Activated gamma-delta T cell treated with anti-CD3 and anti-CD28 coated beads, Interleukin-2, amount 50 U/mL, for 16 hours (primary cell): ENCODE measurements around the gene BHLHA9.

Experiments used
- DNase-seq: peaks from one replicate; pipeline ENCODE4 v3.0.0-alpha.2; 2020; ENCODE audit warnings: low read depth

Gene BHLHA9

GRCh38 chr17:1255041-1255440, 15.2 kb upstream of the BHLHA9 start:
- DNase-seq: no peak

GRCh38 chr17:1256699-1257098, 13.5 kb upstream of the BHLHA9 start:
- DNase-seq: no peak

GRCh38 chr17:1260086-1260769, 10.0 kb upstream of the BHLHA9 start:
- DNase-seq: no peak

GRCh38 chr17:1260770-1261161, 9.5 kb upstream of the BHLHA9 start:
- DNase-seq: no peak

- no peak for DNase-seq
Measured at GRCh38 chr17:1264196-1264595, 6.0 kb upstream of the BHLHA9 start.

GRCh38 chr17:1267471-1267943, 2.7 kb upstream of the BHLHA9 start:
- no peak for DNase-seq

- no peak for DNase-seq
Measured at GRCh38 chr17:1271030-1271423, 783 bp downstream of the BHLHA9 start.

- DNase-seq: no peak
Measured at GRCh38 chr17:1271441-1271840, 1.2 kb downstream of the BHLHA9 start.

GRCh38 chr17:1272701-1273100, 2.5 kb downstream of the BHLHA9 start:
- no peak for DNase-seq

- no peak for DNase-seq
Measured at GRCh38 chr17:1273492-1274244, 3.4 kb downstream of the BHLHA9 start.

- DNase-seq: no peak
Measured at GRCh38 chr17:1274245-1274608, 4.0 kb downstream of the BHLHA9 start.

GRCh38 chr17:1275205-1275961, 5.1 kb downstream of the BHLHA9 start:
- no peak for DNase-seq

- DNase-seq: peak; percentile 58
Measured at GRCh38 chr17:1275962-1276736, 5.9 kb downstream of the BHLHA9 start.

- no peak for DNase-seq
Measured at GRCh38 chr17:1280652-1281051, 10.4 kb downstream of the BHLHA9 start.

- DNase-seq: no peak
Measured at GRCh38 chr17:1286379-1287106, 16.3 kb downstream of the BHLHA9 start.

GRCh38 chr17:1289695-1290094, 19.5 kb downstream of the BHLHA9 start:
- DNase-seq: no peak

GRCh38 chr17:1290676-1291075, 20.4 kb downstream of the BHLHA9 start:
- no peak for DNase-seq

GRCh38 chr17:1294157-1294717, 24.0 kb downstream of the BHLHA9 start:
- peak; percentile 77 for DNase-seq

GRCh38 chr17:1298606-1299005, 28.4 kb downstream of the BHLHA9 start:
- DNase-seq: no peak

- DNase-seq: no peak
Measured at GRCh38 chr17:1299552-1300370, 29.5 kb downstream of the BHLHA9 start.
